GM03348 (cell line): Measurements from ENCODE around the gene HOXA3.

Experiments
- DNase-seq: peaks from one replicate; pipeline ENCODE4 v3.0.0; 2012; ENCODE audit warnings: low spot score

Gene HOXA3

DNA sequence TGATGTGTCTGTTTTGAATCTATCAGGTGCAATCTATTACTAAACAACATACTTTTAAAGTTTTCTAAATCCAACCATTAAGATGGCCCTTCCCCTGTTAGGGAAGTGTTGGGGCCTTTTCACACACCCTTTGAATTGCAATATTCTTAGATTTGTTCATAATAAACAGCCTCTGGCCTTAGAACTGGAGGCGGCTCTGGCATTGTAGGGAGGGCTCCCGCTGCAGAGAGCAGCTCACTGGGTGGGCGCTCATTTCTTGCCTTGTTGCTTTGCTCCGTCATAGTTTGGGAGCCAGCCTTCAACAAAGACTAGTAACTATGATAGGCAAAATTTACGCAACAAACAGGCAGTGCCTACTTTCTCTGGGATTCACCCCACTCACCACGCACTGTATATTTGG, 26.0 kb upstream of the HOXA3 start:
- no peak for DNase-seq

DNA sequence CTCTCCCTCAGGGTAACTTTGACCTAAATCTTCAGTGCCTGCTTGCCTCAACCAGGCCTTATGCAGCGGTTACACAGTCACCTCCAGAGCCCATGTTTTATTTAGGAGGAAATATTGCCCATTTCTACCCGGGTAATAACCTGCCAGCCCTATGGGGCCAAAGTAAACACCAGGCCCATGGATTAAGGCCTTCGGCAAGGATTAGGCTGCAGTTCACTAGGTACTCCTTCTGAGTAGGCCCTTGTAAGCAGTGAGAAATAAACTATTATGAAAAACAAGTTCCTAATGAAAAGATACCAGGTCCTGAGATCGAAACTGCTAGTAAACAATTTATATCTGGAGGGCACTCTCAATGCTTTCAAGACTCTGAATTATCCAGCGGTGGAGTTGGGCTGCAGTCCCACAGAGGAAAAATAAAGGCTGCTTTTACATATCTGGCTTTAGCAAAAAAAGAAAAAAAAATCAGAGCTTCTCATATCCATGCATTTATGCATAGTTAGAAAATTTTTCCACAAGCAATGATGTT, 25.5 kb upstream of the HOXA3 start:
- no peak for DNase-seq

DNA sequence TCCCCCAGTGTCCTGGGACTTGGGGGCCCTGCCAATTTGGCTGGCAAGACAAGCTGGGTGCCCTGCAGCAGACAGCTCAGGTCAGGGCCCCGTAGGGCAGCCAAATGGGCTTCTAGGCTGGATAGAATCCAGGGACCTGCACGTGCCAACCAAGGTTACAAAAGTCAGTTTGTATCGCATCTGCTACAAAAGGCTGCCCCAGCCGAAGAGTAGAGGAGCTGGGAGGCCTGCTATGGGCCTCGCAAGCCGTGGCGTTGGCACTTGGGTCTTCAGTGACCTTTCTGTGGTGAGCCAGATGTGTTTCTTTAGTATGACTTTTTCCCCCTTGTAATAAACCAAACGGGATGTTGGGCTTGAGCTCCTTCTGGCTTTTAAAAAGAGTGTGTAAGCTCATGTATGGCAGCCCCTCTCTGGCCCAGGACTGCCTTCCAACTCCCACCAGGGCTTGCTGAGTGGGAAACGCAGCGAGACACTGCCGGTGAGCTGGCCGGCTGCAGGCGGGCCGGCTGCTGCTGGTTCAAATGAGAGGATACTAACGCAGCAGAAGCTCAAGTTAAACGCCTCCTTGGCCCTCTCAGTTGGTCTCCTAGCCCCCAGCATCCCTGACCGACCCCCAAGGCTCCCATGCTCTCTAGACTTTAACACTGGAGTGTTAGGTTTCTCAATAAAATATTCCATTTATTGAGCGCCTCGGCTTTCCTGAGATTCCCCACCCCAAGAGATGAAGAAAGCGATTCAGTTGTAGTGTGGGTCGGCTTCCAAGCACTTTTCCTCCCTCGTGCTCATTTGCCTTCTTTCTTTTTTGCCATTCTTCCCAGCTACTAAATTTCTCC, 24.8 kb upstream of the HOXA3 start:
- no peak for DNase-seq

DNA sequence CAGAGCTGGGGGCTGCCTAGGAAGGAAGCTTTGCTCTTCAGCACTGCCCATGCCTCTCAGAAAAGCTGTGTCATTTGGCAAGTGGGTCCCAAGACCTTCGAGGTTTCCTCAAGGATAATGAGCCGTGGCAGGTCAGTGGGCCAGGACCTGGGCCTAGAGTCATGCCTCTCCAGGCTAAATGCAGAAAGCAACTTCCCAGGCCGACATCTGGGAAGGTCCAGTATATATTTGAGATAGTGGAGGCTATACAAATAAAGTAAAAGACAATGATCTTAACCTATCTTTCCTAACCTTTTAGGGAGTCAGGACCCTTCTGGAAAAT, 24.1 kb upstream of the HOXA3 start:
- DNase-seq = no peak

DNA sequence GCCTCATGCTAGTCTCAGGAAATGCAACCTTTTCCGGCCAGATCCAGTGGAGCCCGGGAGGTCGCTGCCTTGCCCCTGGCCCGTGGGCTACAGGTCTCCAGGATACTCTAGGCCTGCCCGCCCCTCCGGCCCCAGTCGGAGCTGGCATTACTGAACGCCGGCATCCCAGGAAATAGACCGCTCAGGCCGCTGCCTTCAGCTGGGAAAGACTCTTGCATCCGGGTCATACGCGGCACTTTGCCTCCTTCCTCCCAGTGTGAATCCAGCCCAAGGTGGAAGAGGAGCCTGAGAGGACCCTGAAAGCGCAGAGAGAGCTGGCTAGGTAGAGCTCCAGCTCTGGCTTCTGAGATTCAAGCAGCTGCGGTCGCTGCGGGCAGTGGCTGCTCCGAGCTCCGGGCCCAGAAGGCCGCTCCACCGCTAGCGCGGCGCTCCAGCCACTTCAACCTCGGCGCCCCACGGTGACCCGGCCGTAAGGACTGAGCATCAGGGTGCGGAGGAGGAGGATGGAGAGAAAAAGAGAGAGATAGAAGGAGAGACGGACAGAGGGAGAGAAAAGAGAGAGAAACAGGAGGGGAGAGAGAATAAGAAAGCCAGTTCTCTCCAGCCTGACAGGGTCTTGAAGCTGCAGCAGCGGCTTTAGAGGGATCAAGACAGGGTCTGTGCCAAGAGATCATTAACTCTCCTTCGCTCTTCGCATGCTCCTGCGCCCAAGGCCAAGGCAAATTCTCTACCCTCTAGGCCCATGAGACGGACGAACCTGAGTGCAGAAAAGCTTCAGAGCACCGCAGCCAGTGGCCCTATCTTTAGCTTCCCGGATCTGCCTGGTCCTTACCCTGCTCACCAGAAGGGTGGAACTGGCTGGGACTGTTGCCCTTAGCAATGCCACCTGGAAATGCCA, 23.5 kb upstream of the HOXA3 start:
- DNase-seq = peak; percentile 43

DNA sequence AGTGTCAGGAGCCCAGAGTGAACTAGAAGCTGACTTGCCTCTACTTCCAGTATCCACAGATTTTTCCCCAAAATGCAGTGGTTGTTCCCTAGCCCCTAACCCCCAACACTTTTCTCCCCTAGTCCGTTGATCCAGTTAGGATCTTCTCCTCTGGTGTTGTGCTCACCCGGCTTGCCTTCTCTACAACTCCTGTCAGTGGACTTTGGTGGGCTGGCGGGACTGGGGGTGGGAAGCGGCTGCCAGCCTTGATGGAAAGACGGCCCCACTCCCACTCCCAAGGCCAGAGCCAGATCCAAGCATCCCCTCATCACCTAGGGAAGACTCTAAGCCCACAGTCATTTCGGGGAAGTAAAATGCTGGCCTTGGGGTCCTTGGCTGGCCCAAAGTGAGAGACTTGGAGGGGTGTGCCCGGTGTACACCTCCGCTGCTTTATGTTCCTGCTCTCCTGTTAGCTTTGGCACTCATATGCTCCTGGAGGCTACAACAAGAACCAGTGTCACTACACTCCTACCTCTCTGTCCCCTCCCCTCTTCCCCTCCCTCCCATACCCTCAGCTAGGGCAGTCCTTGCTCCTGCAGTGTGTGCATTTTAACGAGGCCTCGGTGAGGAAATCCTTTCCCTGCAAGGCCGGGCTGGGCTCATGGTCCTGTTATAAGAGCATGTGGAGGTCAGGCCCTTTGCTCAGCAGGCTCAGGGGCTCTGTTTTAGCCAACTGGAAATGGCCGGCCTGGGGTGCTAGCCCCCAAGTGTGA, 22.7 kb upstream of the HOXA3 start:
- peak; percentile 43 for DNase-seq

DNA sequence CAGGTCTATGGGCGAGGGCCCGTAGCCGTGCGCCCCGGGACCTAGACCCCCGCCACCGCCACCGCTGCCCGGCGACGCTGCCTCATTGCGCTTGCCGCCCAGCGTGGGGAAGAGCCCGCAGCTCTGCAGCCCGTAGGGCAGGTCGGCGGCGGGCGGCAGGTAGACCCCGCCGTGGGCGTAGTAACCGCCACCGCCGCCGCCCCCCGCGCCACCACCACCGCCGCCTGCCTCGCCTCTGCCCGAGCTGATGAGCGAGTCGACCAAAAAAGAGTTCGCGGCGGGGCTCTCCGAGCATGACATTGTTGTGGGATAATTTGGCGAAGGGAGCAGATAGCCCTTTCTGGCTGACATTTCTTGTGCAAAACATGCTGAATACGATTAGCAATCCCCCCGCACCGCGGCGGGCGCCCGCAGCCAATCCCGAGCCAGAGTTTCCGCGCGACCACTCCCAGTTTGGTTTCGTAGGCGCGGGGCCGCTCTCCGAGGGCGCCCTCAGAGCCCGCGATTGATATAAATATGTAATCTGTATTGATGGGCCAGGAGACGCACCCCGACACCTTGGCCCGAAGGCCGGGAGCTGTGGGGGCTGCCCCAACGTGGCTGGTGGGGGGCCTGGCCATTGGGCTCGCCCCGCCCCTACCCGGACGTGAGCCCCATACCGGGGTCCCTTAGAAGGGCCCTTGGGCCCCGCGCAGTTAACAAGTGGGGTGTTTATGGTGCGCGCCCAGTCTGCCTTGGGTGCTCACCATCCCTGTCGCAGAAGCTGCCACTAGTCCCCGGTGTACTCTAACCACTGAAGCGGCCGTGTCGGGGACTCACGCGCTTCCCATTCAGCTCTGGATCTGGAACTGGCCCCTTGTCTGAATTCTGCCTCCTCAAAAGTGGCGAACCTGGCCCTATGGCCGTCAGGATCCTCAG, 21.8 kb upstream of the HOXA3 start, which contains the start of gene HOXA10:
HOXA10 (minus strand) TSS at position 365 of the 918 bp plus-strand sequence; CDS start at position 351, 14 bp downstream.
- peak; percentile 89 for DNase-seq

DNA sequence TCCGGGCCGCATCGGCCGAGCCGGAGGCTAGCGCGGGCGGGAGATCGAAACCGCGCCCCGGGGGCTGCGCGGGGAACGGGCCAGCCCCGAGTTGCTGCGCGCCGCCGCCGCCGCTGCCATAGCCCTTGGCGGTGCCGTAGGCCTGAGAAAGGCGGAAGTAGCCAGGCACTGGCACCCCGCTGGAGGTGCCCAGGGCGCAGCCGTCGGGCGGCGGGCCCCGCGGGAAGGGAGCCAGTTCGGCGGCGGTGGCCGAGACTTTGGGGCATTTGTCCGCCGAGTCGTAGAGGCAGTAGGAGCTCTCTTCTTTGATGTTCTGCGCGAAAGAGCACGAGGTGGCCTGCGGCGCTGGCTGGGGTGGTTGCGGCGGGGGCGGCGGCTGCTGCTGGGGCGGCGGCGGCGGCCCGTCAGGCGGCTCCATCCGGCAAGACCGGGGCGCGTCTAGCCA, 21.1 kb upstream of the HOXA3 start:
- DNase-seq = peak; percentile 44

DNA sequence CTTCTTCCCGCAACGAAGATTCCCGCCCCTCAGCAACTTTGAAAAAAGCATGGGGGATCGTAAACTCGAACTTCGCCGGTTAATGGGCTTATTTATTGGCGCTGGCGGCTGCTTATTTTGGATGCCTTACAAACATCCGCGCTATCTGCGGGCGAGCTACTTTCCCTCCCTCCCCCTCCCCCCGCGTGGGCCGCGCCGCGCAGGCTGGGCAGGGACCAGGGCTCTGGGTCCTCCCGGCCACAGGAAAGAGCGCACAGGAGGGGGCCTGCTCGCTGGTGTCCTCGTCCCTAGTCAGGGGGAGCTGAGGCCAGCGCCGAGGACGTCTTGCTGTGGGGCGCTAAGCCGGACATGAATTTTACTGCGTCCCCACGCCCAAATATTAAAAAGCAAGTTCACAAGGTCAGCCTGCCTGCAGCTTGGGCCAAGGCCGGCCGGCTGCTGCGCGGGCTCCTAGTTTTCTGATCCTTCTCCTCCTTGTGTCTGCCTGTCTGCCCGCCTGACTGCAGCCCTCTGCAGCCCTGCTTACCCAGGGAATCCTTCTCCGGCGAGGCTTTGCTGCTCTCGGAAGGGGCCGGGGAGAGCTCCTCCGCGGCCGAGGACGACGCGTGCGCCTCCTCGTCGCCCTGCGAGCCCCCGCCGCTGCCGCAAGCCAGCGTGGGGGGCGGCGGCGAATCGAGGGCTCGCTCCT, 20.6 kb upstream of the HOXA3 start:
- DNase-seq = peak; percentile 83

DNA sequence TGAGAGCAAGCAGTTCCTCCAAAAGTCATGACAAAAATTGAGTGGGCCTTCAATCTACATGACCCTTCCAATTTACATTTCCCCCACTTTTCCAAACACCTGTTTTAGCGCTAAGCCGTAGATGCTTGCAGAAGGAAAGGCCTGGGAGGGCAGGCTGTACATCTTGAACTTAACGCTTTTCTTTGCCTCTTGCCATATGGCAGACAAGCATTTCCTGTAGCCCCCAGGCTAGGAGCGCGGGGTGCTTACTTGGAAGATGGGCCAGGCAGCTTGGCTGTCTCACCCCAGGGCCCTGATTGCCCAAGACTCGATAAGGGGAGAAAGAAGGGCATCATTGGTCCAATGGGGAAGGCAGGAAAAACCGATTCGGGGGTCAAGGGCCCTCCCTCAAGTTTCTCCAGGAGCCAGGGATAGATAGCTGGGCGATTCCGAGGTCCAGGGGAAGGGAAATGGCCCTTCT, 20.0 kb upstream of the HOXA3 start:
- peak; percentile 32 for DNase-seq

DNA sequence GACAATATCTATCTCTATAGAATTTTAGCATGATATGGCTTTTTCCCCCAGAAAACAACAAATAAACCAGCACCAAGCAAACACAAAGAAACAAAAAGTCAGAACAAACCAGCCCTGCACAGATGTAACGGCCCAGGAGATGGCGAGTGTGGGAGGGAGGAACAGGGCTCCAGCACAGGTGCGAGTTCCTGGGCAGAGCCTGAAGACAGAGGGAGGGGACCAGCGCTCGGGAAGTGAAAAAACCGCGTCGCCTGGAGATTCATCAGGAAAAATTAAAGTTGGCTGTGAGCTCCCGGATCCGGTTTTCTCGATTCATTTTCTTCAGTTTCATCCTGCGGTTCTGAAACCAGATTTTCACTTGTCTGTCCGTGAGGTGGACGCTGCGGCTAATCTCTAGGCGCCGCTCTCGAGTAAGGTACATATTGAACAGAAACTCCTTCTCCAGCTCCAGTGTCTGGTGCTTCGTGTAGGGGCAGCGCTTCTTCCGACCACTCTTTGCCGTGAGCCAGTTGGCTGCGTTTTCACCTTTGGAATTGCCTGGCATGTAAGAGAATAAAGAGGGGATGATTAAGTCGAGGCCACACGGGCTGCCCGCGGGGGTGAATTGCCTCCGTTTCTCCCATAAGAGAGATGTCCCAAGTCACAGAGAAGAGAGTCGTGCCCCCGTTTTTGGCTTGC, 19.4 kb upstream of the HOXA3 start:
- DNase-seq = no peak

DNA sequence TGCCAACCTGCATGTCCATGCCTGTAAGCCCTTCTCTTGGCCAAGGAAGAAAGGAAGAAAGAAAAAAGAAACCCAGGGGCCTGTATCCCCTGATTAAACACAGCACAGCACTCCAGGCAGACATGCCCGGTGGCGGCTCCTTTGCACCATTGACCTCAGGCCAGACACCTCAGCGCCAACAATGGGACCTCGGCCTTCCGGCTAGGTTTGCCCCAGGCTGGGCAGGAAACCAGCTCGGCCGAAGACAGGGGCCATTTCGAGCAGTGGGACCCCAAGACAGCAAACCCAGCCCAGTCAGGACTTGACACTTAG, 18.9 kb upstream of the HOXA3 start:
- DNase-seq = peak; percentile 37

DNA sequence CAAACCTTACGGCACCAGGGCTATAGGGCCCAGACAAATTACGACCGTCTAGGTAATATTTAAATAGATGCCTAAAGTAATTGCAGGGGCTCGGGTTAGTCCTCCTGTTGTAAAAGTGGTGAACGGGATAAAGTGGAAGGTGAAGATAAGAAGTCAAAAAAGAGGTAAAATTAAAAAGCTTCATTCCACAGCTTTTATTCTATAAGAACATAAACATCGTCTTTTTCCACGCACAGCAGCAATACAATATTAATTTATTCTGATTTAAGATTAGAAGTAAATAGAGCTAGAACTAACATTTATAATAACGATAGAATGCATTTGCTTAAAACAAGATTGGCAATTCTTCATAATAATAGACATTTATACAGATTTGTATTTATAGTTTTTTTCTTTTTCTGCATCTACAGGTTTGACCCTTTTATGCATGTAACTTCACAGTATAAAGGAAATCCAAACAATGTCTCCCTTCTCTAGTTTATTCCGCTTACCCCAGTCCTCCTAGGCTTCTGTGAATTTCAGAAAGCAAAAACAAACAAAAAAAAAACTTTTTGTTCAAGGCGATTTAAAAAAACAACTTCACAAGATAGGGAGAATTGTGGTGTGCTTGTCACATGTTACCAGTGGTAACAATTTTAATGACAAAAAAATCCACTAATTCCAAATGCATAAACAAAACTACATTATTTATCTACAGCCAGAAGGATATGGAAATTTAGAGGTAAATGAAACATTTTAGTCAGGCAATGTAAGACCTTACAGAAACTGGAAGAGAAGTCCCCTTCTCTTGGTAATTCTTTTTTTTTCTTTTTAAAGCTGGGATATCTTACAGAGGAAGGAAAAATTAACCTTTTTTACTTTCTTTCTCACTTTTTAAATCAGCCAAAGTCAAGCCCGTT, 18.3 kb upstream of the HOXA3 start:
- DNase-seq = no peak

DNA sequence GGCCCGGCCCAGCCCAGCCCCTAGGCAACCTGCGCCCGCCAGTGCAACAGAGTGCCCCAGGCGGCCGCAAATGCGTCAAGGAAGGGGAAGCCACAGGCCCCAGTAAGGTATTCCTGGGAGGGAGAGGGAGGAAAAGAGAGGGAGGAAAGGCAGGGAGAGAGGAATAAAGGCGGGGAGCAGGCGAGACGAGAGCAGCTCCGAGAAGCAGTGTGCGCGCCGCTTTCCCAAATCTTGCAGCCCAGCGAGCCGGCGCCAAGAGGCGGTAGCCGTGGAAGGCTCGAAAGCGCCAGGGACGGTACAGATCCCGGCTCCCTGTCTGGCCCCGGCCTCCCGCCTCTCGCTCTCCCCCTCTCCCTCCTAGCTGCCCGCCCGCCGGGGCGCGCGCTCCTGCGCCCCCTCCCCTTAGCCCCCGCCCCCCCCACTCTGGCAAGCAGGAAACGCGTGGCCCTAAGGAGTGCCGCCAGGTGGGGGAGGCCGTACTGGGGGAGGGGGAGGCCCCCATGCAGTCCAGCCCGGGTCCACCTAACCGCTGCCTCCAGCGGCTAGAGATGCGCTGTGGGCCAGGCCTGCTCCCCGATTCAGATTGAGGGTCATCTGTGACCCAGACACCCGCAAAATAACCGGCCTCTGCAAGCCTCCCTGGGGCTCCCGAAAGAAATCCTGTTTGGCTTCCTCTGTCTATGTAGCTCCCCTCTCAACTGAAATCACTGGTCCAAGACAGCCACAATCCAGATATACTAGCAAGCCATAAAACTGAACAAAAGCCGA, 17.5 kb upstream of the HOXA3 start:
- DNase-seq = peak; percentile 37

DNA sequence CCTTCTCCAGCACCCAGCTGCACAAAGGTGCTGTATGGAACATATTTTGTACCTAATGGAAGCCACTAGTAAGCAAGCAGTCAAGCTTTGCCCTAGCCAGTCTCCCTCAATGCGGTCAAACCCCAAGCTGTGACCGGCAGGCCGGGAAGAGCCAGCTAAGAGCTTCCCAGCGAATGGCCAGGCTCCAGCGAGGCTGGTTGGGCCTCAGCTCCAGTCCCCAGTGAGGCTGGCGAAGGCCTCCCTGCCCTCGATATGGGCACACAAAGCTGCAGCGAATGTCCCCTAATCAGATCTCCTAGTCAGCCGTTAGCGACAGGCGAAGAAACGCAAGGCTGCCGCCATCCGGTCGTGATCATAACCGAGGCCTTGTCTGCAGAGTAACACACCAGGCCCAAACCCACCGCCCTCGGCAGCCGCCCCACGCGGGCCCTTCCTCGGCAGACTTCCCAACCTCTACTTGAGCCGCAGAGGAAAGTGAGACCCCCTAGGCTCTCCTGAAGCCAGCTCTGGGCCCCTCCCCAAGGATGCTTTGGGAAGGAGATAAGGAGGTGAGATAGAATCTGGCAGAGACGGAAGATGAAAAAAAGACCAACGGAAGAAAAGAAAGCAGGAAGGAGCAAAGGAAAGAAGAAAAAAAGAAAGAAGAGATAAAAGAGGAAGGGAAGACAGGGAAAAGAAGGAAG, 16.0 kb upstream of the HOXA3 start:
- DNase-seq = peak; percentile 38

DNA sequence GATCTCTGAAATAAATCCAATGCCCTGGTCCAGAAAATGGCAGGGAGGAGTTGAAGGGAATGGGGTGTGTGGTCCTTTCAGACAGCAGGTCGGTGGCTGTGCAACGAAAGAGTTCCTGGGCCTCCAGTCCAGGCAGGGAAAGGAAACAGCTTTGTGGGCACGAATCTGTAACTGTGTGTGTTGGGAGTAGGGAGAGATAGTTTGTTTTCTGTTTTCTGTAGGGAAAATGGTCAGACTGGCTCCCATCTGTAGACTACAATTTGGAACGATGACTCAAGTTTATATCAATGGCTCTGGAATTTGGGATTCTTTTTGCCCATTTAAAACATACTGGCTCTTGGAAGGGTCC, 15.5 kb upstream of the HOXA3 start:
- peak; percentile 35 for DNase-seq
